ENCODE data around the gene ANO6.
"Not testable (repeated sequence)": the region's sequence is repeated elsewhere in the genome, so short reads cannot be mapped to it uniquely, and the experiment has no call there.

ANO6 gene

GRCh38 chr12:45213107-45213506 is 2.8 kb upstream of the ANO6 start:
- no peak for DNase-seq (ENCODE audit: low read depth in 2 of 2)

DNA sequence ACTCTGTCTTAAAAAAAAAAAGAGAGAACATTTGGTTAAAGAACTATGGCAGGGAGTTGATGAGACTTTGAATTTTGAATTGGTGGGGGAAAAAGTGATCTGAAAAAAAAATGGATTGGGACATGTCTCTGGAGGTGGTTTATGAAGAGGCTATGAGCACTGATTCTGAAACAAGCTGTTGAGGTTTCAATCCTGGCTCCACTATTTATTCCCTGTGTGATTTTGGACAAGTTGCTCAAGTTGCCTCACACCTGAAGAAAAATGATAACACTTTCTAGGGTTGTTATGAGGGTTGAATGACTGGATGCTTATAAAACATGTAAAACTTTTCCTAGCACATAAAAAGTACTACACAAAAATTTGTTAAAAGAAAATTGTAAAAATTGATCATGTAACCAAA is 1.8 kb upstream of the ANO6 start:
- no peak for DNase-seq (ENCODE audit: low read depth in 2 of 2)

DNA sequence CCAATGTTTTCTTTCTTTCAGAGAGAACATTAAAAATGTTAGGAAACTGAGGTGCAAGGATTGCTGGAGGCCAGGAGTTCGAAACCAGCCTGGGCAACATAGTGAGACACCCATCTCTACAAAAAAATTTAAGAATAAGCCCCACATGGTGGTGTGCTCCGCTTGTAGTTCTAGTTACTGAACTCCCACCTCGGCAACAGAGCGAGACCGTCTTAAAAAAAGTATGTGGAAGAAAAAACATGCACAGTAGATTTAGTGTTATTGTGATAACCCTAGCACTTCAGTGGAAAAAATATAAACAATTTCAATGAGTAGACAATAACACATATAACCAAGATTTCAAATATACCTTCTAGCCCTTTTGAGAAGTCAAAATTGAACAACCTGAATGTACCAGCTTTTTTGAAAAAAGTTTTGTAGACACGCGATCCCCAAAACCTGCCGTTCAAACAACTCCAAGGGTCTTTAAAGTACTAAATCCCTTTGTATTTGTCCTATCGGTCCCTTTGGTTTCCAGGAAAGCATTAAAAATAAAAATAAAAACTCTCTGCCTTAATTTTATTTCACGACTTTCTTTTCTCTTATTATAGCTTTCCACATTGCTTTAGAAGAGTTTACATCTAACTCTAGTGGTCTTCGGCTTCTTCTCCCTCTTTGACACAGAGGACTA is 1.0 kb upstream of the ANO6 start:
- no peak for DNase-seq (ENCODE audit: low read depth in 2 of 2)

DNA sequence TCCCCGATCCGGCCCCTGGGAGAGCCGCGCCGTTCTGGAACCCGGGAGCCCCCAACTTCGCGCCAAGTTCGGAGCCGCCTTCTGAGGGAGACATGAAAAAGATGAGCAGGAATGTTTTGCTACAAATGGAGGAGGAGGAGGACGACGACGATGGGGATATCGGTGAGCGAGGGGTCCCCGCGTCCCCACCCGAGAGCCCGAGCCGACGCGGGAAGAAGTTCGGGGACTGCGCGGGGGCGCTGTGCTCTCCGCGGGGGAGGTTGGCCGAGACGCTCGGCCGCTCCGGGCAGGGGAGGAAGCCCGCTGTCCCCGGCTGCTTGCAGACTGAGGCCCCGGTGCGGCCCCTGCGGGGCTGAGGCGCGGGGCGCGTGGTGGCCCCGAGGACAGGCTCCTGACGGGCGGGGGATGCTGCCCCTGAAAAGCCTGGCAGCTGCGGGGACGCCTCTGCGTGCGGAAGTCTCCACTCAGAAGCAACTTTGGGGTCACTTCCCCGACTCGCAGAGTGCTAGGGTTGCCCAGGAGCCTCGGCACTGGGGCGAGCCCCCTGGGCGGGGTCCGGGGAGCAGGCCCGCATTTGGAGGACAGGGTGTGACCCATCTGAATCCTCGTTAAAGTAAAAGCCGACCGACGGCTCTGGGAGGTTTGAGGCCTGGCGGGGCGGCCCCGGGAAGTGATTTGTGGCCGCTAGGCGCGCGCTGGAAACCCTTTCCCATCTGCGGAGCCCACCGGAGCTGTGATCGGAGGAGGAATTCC is 511 bp downstream of the ANO6 start:
- DNase-seq (ENCODE audit: low read depth in 2 of 2) = peak; percentile 19 to 32

DNA sequence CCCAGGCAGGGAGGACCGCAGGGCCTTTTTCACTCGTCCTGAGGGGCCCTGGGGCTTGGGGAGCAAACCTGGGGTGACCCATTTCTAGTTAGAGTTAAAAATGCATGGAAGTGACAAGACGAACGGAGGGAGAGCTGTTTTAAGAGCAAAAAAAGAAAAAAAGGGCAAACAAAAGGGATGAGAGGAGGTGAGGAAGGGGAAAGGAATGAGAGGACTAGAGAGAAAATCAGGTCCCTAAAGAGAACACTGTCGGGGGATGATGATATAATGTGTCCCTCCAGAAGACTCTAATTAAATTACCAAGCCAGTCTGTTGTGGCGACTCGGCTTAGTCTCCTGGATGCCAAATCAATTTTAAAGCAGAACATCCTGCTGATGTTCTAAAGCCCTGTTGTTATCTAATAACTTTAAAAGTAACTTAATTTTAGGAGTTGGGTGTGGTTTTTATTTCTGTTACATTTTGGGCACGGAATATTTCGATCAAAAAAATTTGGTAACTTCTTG is 1.1 kb downstream of the ANO6 start:
- no peak for DNase-seq (ENCODE audit: low read depth in 2 of 2)

GRCh38 chr12:45217846-45218245 is 2.0 kb downstream of the ANO6 start:
- DNase-seq (ENCODE audit: low read depth in 2 of 2) = no peak

DNA sequence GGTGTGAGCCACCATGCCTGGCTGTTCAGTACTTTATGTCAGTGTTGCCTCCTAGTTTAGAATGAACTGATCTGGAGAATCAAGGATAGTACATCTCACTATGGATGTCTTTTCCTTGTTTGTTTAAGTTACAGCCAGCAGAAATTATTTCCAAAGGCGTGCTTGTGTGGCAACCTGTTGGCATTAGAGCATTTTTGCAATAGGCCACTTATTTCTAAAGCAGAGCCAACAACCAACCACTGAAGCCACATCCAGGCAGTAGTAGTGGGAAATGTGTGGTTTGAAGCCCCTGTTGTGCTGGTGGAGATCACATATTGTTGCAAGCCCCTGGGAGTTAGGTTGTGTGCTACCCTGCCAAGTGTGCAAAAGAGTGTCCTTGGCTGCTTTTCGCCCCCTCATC is 3.7 kb downstream of the ANO6 start:
- DNase-seq (ENCODE audit: low read depth in 2 of 2) = no peak

GRCh38 chr12:45220363-45220931 is 4.6 kb downstream of the ANO6 start:
- DNase-seq (ENCODE audit: low read depth in 2 of 2) = no peak

DNA sequence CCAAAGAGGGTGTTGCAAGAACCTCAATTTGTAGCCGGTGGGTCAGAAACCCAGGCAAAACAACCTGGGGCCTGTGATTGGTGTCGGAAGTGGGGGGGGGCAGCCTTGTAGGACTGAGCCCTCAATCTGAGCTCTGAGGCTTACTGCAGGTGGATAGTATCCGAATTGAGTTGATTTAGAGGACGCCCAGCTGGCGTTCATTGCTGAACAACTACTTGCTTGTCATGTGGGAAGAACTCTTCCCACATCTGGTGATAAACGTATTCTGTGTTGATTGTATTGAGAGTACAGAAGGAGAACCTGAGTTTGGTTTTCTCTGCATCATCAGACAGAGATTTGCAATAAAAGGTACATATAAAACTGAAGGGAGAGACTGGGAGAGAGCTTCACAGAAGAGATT is 5.1 kb downstream of the ANO6 start:
- DNase-seq (ENCODE audit: low read depth in 2 of 2) = no peak

GRCh38 chr12:45223868-45224267 is 8.0 kb downstream of the ANO6 start:
- no peak for DNase-seq (ENCODE audit: low read depth in 2 of 2)

- DNase-seq (ENCODE audit: low read depth in 2 of 2) = no peak
Measured at GRCh38 chr12:45224311-45224710, 8.4 kb downstream of the ANO6 start.

DNA sequence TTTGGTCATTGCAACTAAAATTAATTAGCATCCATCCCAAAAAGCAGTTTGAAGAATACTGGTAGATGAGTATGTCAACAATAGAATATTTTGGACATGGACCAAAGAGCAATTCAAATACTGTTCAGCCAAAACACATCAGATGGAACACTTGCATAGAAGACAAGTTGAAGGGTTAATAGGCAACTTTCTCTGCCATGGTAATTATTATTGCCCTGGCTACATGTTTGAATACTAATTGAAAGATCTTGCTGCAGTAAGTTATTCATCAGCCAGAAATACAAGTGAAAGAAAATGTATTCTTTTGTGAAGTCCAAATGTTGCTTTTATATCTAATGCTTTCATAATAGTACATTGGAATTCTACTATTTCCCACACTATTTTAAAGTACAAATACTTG is 10.1 kb downstream of the ANO6 start:
- no peak for DNase-seq (ENCODE audit: low read depth in 2 of 2)

- no peak for DNase-seq (ENCODE audit: low read depth in 2 of 2)
Measured at GRCh38 chr12:45227316-45228067, 11.6 kb downstream of the ANO6 start.

GRCh38 chr12:45231515-45232145 is 15.7 kb downstream of the ANO6 start:
- DNase-seq (ENCODE audit: low read depth in 2 of 2) = no peak

DNA sequence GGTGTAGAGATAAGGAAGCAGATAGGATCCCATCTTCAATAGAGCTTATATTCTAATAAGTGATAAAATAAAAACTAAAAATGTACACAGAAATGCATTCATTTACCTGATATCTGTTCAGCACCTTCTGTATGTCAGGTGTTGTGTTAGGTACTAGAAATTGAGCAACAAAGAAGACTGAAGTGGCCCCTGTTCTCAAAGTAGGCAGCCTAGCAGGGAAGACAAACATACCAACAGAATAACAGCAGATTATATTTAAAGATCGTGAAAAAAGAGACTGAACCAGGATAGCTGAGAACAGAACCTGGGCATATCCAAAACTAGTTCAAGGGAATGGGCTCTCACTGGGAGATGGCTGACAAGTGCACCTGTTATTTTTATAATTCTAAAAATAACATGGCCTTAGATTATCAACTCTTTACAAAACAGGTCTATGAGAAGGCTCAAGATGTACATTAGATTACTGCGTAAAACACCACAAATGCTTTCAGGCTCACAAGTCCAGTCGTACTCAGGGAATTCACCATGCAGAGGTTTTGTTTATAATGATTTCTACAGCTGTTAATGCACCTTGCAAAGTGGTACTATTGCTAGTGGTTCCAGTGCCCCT is 16.4 kb downstream of the ANO6 start:
- no peak for DNase-seq (ENCODE audit: low read depth in 2 of 2)

- peak in 1 of 2 donors; percentile 41 for DNase-seq (ENCODE audit: low read depth in 2 of 2)
Measured at GRCh38 chr12:45232756-45233372, 17.0 kb downstream of the ANO6 start.

- no peak for DNase-seq (ENCODE audit: low read depth in 2 of 2)
Measured at GRCh38 chr12:45234139-45234865, 18.4 kb downstream of the ANO6 start.

DNA sequence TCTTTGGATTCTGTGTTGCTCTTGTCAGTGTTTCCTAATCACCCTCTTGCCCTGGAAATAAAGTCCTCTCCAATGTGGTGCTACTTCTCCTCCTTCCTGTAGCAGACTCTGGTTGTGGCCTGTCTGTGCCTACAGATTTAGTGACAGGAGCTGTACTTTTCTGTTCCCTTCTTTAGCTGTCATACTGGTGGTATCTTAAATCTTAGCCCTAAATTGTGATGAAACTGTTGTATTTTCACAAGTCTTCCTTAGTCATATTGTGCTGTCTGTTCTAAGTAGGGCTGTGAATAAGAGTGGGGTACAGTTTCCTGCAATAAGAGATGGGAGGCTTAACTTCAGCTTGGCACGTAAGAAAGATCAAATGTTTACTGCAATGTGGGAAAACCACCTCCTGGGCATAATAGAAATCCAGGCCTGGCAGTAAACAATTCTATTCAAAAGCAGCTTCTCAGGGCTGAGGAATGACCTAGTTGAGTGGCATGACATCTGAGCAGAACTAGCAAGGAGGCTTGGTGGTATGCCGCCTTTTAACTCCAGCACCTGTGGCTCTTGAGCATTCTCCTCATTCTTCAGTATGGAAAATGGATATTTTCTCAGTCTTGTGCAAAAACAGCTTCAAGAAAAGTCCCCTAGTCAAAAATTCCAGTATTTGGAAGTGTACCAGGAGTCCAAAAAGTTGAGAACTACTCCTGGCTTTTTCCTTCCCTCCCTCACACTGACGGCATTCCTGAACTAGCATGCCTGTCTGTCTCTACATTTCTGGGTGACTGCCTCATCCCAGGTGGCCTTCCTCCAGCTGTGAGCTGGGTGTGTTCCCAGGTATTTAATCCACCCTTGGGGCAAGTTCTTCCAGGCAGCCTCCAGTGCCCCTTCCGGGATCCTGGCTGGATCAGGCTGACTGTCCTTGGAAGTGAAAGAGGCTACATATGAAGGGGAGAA is 19.5 kb downstream of the ANO6 start:
- DNase-seq (ENCODE audit: low read depth in 2 of 2) = no peak

DNA sequence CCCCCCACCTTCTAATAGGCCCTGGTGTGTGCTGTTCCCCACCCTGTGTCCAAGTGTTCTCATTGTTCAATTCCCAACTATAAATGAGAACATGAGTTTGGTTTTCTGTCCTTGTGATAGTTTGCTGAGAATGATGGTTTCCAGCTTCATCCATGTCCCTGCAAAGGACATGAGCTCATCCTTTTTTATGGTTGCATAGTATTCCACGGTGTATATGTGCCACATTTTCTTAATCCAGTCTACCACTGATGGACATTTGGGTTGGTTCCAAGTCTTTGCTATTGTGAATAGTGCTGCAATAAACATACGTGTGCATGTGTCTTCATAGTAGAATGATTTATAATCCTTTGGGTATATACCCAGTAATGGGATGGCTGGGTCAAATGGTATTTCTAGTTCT is 20.5 kb downstream of the ANO6 start:
- not testable (repeated sequence) for DNase-seq (ENCODE audit: low read depth in 2 of 2)

Measured in stimulated activated CD4-positive, alpha-beta T cell treated with anti-CD3 and anti-CD28 coated beads, Interleukin-4, amount 100 ng/mL, for 48 hours (primary cell).